ENCODE results near the gene ADAMTSL1.

Gene ADAMTSL1

DNA sequence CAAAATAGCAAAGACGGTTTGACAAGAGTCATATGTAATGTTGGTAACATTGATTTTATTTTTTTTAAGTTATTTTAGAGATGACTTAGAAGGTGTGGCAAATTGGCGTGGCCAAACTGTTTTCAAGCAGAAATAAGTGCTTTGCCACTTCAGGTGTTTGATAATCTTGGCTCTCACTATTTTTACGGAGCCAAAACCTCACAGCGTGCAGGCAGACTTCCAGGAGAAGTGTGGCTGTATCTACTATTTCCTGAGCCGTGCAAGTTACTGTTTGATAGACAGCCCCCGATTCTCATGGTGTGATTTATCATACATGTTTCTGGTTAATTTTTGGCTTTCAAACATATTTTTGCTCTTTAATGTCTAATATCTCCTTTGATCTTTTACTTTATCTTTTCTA, 269.5 kb downstream of the ADAMTSL1 start:
- Mint-ChIP-seq H3K27me3 (ENCODE audit: low read depth, poor library complexity) (peaks cover 3% of the 10 kb centered on the region), H3K36me3 (ENCODE audit: low read depth) (no peaks in the 10 kb centered on the region), H3K4me1 (peaks cover 17% of the 10 kb centered on the region), H3K27ac (no peak overlapping the region), H3K4me3 (no peak overlapping the region), H3K9me3 (no peaks in the 10 kb centered on the region)
- TF ChIP-seq, protein P1, sequence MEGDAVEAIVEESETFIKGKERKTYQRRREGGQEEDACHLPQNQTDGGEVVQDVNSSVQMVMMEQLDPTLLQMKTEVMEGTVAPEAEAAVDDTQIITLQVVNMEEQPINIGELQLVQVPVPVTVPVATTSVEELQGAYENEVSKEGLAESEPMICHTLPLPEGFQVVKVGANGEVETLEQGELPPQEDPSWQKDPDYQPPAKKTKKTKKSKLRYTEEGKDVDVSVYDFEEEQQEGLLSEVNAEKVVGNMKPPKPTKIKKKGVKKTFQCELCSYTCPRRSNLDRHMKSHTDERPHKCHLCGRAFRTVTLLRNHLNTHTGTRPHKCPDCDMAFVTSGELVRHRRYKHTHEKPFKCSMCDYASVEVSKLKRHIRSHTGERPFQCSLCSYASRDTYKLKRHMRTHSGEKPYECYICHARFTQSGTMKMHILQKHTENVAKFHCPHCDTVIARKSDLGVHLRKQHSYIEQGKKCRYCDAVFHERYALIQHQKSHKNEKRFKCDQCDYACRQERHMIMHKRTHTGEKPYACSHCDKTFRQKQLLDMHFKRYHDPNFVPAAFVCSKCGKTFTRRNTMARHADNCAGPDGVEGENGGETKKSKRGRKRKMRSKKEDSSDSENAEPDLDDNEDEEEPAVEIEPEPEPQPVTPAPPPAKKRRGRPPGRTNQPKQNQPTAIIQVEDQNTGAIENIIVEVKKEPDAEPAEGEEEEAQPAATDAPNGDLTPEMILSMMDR (IDR thresholded peaks at IDR 0.05) = no peak
- DNase-seq = no peak

DNA sequence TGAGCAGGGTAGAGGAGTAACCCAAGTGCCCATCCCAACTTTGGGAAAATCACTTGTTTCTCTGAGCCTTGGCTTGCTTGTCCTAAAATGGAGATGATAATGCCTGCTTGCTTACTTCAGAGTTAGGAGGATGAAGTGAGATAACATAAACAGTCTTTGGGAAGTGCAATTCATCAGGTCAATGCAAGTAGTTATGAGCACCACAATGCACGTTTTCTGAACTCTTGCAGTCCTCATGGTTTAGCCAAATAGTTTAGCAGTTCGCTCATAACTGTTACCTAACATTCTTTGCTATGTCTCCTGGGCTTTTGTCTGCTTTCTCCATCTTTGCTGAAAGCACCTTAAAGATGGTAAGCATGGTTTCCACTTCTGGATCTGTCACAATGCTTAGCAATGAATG, 270.0 kb downstream of the ADAMTSL1 start:
- no peak for DNase-seq
- Mint-ChIP-seq H3K4me3 (no peak overlapping the region), H3K27me3 (ENCODE audit: low read depth, poor library complexity) (peaks cover 3% of the 10 kb centered on the region), H3K9me3 (no peaks in the 10 kb centered on the region), H3K4me1 (peaks cover 17% of the 10 kb centered on the region), H3K36me3 (ENCODE audit: low read depth) (no peaks in the 10 kb centered on the region), H3K27ac (no peak overlapping the region)
- TF ChIP-seq, protein P1 (IDR thresholded peaks at IDR 0.05) = no peak

DNA sequence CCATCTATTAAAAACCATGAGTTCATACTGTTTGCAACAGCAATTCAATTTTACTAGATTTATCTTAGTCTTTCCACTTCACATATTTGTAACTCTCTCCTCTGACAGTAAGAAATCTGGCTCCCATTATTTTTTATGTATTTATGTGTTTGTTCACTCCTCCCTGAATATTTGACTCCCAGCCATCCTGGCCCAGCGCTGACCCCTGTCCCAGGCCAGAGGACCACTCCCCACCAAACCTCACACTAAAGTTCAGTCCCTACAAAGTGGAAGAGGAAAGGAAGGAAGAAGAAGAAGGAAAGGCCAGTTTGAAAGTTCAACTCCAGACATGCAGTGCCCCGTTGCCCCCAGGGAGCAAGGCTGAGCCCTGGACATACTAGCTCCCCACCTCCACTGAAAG, 271.8 kb downstream of the ADAMTSL1 start:
- Mint-ChIP-seq H3K4me3 (no peak overlapping the region), H3K36me3 (ENCODE audit: low read depth) (no peaks in the 10 kb centered on the region), H3K27me3 (ENCODE audit: low read depth, poor library complexity) (peaks cover 3% of the 10 kb centered on the region), H3K9me3 (no peaks in the 10 kb centered on the region), H3K4me1 (peaks cover 17% of the 10 kb centered on the region), H3K27ac (peak overlapping the region; percentile 53)
- no peak for DNase-seq
- TF ChIP-seq, protein P1 (IDR thresholded peaks at IDR 0.05) = no peak

DNA sequence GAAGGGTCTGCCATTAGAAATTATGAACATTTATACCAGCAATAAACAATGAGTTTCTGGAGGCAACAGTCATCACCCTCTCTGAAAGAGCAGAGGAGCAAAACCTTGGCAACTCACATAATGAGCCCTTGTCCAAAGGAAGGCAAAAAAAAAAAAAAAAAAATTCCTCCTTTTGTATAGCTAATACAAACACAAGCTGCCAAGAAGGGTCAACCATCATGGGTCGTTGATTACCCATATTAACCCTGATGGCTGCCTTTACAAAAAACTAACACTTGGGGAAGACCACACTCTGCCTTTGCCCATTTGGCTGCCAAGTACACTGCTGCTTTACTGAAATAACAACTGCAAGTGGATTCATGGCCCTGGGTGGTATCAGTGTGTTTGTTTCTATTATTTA, 272.7 kb downstream of the ADAMTSL1 start:
- Mint-ChIP-seq H3K27ac (no peak overlapping the region), H3K4me1 (peaks cover 15% of the 10 kb centered on the region), H3K27me3 (ENCODE audit: low read depth, poor library complexity) (peaks cover 8% of the 10 kb centered on the region), H3K9me3 (no peaks in the 10 kb centered on the region), H3K36me3 (ENCODE audit: low read depth) (no peaks in the 10 kb centered on the region), H3K4me3 (no peak overlapping the region)
- TF ChIP-seq, protein P1 (IDR thresholded peaks at IDR 0.05) = no peak
- no peak for DNase-seq

DNA sequence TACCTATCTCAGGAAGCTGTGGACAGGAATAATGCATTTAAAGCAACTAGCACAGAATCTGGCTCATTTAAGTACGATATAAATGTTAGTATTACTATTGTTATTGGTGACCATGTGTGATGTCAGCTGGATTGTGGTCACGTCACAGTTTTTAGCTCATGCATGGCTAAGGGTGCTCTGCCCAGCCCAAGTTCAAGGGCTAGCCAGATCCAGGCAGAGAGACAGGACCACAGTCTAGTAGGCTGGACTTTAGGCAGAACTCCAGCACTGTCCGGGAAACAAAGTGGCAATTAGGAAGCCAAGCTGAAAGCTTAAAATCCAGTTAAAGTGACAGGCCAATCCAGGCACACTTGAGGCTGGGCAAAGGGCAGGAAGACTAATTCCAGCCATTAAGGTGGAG, 273.6 kb downstream of the ADAMTSL1 start:
- H3K9me3 Mint-ChIP-seq = no peaks in the 10 kb centered on the region
- H3K27me3 Mint-ChIP-seq (ENCODE audit: low read depth, poor library complexity) = peaks cover 10% of the 10 kb centered on the region
- no peak overlapping the region for H3K27ac Mint-ChIP-seq
- H3K4me1 Mint-ChIP-seq = peaks cover 12% of the 10 kb centered on the region
- DNase-seq = no peak
- TF ChIP-seq, protein P1 (IDR thresholded peaks at IDR 0.05) = no peak
- no peak overlapping the region for H3K4me3 Mint-ChIP-seq
- H3K36me3 Mint-ChIP-seq (ENCODE audit: low read depth) = no peaks in the 10 kb centered on the region

DNA sequence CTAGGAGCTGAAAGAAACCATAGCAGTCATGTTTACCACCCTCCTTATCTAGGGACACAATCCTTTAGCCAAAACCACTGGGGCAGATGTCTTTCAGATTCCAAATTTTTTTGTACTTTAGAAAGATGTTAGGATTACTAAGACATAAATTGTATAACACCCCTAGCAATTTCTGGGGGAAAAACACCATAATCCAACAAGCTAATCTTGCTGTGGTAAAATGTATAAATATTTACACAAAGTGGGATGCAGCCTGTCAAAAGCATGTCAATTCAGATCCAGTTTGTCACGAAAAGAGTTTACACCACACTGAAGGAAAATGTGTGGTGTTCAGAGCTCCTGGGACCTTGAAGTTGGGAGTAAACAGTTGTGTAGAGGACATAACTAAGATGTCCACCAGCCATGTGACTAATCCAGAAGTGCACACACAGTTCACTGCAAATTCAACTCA, 274.3 kb downstream of the ADAMTSL1 start:
- H3K27ac Mint-ChIP-seq = no peak overlapping the region

More for the DNA sequence above, 274.3 kb downstream of the ADAMTSL1 start:
- peaks cover 10% of the 10 kb centered on the region for H3K27me3 Mint-ChIP-seq (ENCODE audit: low read depth, poor library complexity)
- H3K4me3 Mint-ChIP-seq = no peak overlapping the region
- H3K4me1 Mint-ChIP-seq = peaks cover 12% of the 10 kb centered on the region
- TF ChIP-seq, protein P1 (IDR thresholded peaks at IDR 0.05) = no peak
- no peaks in the 10 kb centered on the region for H3K9me3 Mint-ChIP-seq
- H3K36me3 Mint-ChIP-seq (ENCODE audit: low read depth) = no peaks in the 10 kb centered on the region
- DNase-seq = no peak
